Measurements from ENCODE around the gene SPAG4.

Gene SPAG4

GRCh38 chr20:35599776-35600120 is 15.9 kb upstream of the SPAG4 start:
- no peak for DNase-seq (ENCODE audit: low spot score)

GRCh38 chr20:35600176-35600992 is 15.2 kb upstream of the SPAG4 start:
- DNase-seq (ENCODE audit: low spot score), result no peak

GRCh38 chr20:35600993-35601973 is 14.3 kb upstream of the SPAG4 start:
- peak; percentile 65 for DNase-seq (ENCODE audit: low spot score)

GRCh38 chr20:35601990-35602389 is 13.6 kb upstream of the SPAG4 start:
- DNase-seq (ENCODE audit: low spot score), result no peak

GRCh38 chr20:35602851-35603495 is 12.7 kb upstream of the SPAG4 start:
- no peak for DNase-seq (ENCODE audit: low spot score)

- DNase-seq (ENCODE audit: low spot score), result no peak
Measured at GRCh38 chr20:35603695-35604448, 11.8 kb upstream of the SPAG4 start.

- no peak for DNase-seq (ENCODE audit: low spot score)
Measured at GRCh38 chr20:35604449-35604747, 11.2 kb upstream of the SPAG4 start.

- DNase-seq (ENCODE audit: low spot score), result no peak
Measured at GRCh38 chr20:35606127-35606526, 9.5 kb upstream of the SPAG4 start.

GRCh38 chr20:35607003-35607735 is 8.5 kb upstream of the SPAG4 start:
- DNase-seq (ENCODE audit: low spot score), result no peak

GRCh38 chr20:35610833-35611427 is 4.7 kb upstream of the SPAG4 start:
- DNase-seq (ENCODE audit: low spot score), result no peak

- DNase-seq (ENCODE audit: low spot score), result no peak
Measured at GRCh38 chr20:35611482-35611881, 4.1 kb upstream of the SPAG4 start.

GRCh38 chr20:35616465-35617396 is 1.1 kb downstream of the SPAG4 start:
- DNase-seq (ENCODE audit: low spot score), result peak; percentile 81

- peak; percentile 39 for DNase-seq (ENCODE audit: low spot score)
Measured at GRCh38 chr20:35617397-35618262, 2.0 kb downstream of the SPAG4 start.

GRCh38 chr20:35618263-35619131 is 2.9 kb downstream of the SPAG4 start:
- peak; percentile 29 for DNase-seq (ENCODE audit: low spot score)

GRCh38 chr20:35619196-35620095 is 3.8 kb downstream of the SPAG4 start:
- DNase-seq (ENCODE audit: low spot score), result peak; percentile 79

- no peak for DNase-seq (ENCODE audit: low spot score)
Measured at GRCh38 chr20:35620818-35621559, 5.4 kb downstream of the SPAG4 start.

All from AG08395 (cell line).